ENCODE measurements around the gene EPM2A.

The EPM2A gene

DNA sequence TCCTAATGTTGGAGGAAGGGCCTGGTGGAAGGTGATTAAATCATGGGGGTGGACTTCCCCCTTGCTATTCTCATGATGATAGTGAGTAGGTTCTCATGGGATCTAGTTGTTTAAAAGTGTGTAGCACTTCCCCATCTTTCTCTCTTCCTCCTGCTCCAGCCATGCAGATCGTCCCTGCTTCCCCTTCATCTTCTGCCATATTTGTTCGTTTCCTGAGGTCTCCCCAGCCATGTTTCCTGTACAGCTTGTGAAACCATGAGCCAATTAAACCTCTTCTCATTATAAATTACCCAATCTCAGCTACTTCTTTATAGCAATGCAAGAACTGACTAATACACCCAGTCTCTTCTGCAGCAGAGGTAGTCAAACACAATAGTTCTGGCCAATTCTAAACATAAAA is 5.4 kb downstream of the EPM2A start:
- no peak overlapping the region for H3K9ac ChIP-seq (ENCODE audit: low read depth, low read length, poor library complexity, severe bottlenecking)
- no peaks in the 10 kb centered on the region for H3K36me3 ChIP-seq (ENCODE audit: insufficient read depth, low read length)
- H3K27me3 ChIP-seq (ENCODE audit: insufficient read depth, low read length, poor library complexity, severe bottlenecking) = no peaks in the 10 kb centered on the region
- peaks cover 32% of the 10 kb centered on the region for H3K4me1 ChIP-seq (ENCODE audit: insufficient read depth, low read length, poor library complexity, severe bottlenecking)
- TF ChIP-seq, protein P1, sequence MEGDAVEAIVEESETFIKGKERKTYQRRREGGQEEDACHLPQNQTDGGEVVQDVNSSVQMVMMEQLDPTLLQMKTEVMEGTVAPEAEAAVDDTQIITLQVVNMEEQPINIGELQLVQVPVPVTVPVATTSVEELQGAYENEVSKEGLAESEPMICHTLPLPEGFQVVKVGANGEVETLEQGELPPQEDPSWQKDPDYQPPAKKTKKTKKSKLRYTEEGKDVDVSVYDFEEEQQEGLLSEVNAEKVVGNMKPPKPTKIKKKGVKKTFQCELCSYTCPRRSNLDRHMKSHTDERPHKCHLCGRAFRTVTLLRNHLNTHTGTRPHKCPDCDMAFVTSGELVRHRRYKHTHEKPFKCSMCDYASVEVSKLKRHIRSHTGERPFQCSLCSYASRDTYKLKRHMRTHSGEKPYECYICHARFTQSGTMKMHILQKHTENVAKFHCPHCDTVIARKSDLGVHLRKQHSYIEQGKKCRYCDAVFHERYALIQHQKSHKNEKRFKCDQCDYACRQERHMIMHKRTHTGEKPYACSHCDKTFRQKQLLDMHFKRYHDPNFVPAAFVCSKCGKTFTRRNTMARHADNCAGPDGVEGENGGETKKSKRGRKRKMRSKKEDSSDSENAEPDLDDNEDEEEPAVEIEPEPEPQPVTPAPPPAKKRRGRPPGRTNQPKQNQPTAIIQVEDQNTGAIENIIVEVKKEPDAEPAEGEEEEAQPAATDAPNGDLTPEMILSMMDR (conservative IDR thresholded peaks at IDR 0.05; ENCODE audit: low read length) = no peak
- TF ChIP-seq EZH2phosphoT487 (IDR thresholded peaks at IDR 0.05; ENCODE audit: borderline replicate concordance) = no peak
- no peaks in the 10 kb centered on the region for H3F3A ChIP-seq (ENCODE audit: low read depth)
- no peaks in the 10 kb centered on the region for H4K20me1 ChIP-seq (ENCODE audit: insufficient read depth, low read length, poor library complexity, severe bottlenecking)
- H2AFZ ChIP-seq (ENCODE audit: low read length) = no peak overlapping the region
- H3K9me3 ChIP-seq (ENCODE audit: insufficient read depth, low read depth, low read length) = peaks cover 7% of the 10 kb centered on the region; the same call in 1 of the 2 replicates
- no peak overlapping the region for H3K4me3 ChIP-seq (ENCODE audit: low read length, poor library complexity, severe bottlenecking)
- peaks cover 20% of the 10 kb centered on the region; the same call in 1 of the 2 replicates for H3K79me2 ChIP-seq (ENCODE audit: insufficient read depth, low read length)
- H3K9me2 ChIP-seq (replicated peaks; ENCODE audit: low read depth, low read length) = no peaks in the 10 kb centered on the region
- no peak overlapping the region for H3K4me2 ChIP-seq (ENCODE audit: low read depth, low read length, poor library complexity, severe bottlenecking)

- Histone ChIP-seq H3K79me2 (ENCODE audit: insufficient read depth, low read length) (0 out of 2 replicates have a peak, but pooled peaks cover 13% of the 10 kb centered on the region), H3F3A (ENCODE audit: low read depth) (no peaks in the 10 kb centered on the region), H3K4me3 (ENCODE audit: low read length, poor library complexity, severe bottlenecking) (no peak overlapping the region), H3K9me3 (ENCODE audit: insufficient read depth, low read depth, low read length) (peaks cover 9% of the 10 kb centered on the region; the same call in 1 of the 2 replicates), H3K4me2 (ENCODE audit: low read depth, low read length, poor library complexity, severe bottlenecking) (no peak overlapping the region), H3K9ac (ENCODE audit: low read depth, low read length, poor library complexity, severe bottlenecking) (no peak overlapping the region), H3K27me3 (ENCODE audit: insufficient read depth, low read length, poor library complexity, severe bottlenecking) (no peaks in the 10 kb centered on the region), H2AFZ (ENCODE audit: low read length) (no peak overlapping the region), H3K36me3 (ENCODE audit: insufficient read depth, low read length) (no peaks in the 10 kb centered on the region), H3K4me1 (ENCODE audit: insufficient read depth, low read length, poor library complexity, severe bottlenecking) (peaks cover 23% of the 10 kb centered on the region), H3K9me2 (replicated peaks; ENCODE audit: low read depth, low read length) (no peaks in the 10 kb centered on the region), H4K20me1 (ENCODE audit: insufficient read depth, low read length, poor library complexity, severe bottlenecking) (no peaks in the 10 kb centered on the region)
- no peak for TF ChIP-seq EZH2phosphoT487 (IDR thresholded peaks at IDR 0.05; ENCODE audit: borderline replicate concordance)
- TF ChIP-seq, protein P1 (conservative IDR thresholded peaks at IDR 0.05; ENCODE audit: low read length) = no peak
Measured at GRCh38 chr6:145728444-145729385, 6.6 kb downstream of the EPM2A start.

- Histone ChIP-seq H3K9ac (ENCODE audit: low read depth, low read length, poor library complexity, severe bottlenecking) (no peak overlapping the region), H3K79me2 (ENCODE audit: insufficient read depth, low read length) (0 out of 2 replicates have a peak, but pooled peaks cover 12% of the 10 kb centered on the region), H4K20me1 (ENCODE audit: insufficient read depth, low read length, poor library complexity, severe bottlenecking) (no peaks in the 10 kb centered on the region), H3K9me3 (ENCODE audit: insufficient read depth, low read depth, low read length) (peaks cover 17% of the 10 kb centered on the region; the same call in 1 of the 2 replicates), H3K9me2 (replicated peaks; ENCODE audit: low read depth, low read length) (no peaks in the 10 kb centered on the region), H3F3A (ENCODE audit: low read depth) (no peaks in the 10 kb centered on the region), H3K4me3 (ENCODE audit: low read length, poor library complexity, severe bottlenecking) (no peak overlapping the region), H3K27me3 (ENCODE audit: insufficient read depth, low read length, poor library complexity, severe bottlenecking) (no peaks in the 10 kb centered on the region), H3K4me2 (ENCODE audit: low read depth, low read length, poor library complexity, severe bottlenecking) (no peak overlapping the region), H3K36me3 (ENCODE audit: insufficient read depth, low read length) (no peaks in the 10 kb centered on the region), H2AFZ (ENCODE audit: low read length) (no peak overlapping the region), H3K4me1 (ENCODE audit: insufficient read depth, low read length, poor library complexity, severe bottlenecking) (peaks cover 20% of the 10 kb centered on the region)
- no peak for TF ChIP-seq EZH2phosphoT487 (IDR thresholded peaks at IDR 0.05; ENCODE audit: borderline replicate concordance)
- TF ChIP-seq, protein P1 (conservative IDR thresholded peaks at IDR 0.05; ENCODE audit: low read length) = no peak
Measured at GRCh38 chr6:145727817-145728388, 7.4 kb downstream of the EPM2A start.

Measured in Loucy (cell line).